K562 (cell line): ENCODE measurements around the gene NARF. TPM values are rescaled to one million over a fixed set of nuclear protein-coding genes. Genes with fewer than 3 reads are reported as not detected.

Experiments
- BRD4 ChIP-seq: fragments of 200-600 bp; sonication (generic); IDR thresholded peaks from 2 replicates; pipeline ENCODE4 v1.6.1; 2017; ENCODE audit warnings: inconsistent platforms
- CBFA2T3 ChIP-seq: fragments of 450-650 bp; IDR thresholded peaks from 2 replicates; pipeline ENCODE4 v1.6.1; 2017
- CBX1 ChIP-seq: sonication (generic); IDR thresholded peaks from 2 replicates; pipeline ENCODE4 v1.6.1; 2016; ENCODE audit warnings: antibody characterized with exemption, low read depth, mild to moderate bottlenecking
- CCNT2 ChIP-seq: IDR thresholded peaks from 2 replicates; pipeline ENCODE4 v1.6.1; 2011; ENCODE audit warnings: borderline replicate concordance, low read depth, mild to moderate bottlenecking, moderate library complexity, mixed read lengths, low read length; ENCODE audit not compliant: insufficient read length; ENCODE audit errors: extremely low read depth
- ELF4 ChIP-seq: fragments of 450-650 bp; formaldehyde crosslinking; IDR thresholded peaks from 2 replicates; pipeline ENCODE4 v1.4.0; 2022; ENCODE audit warnings: missing genetic modification characterization
- EWSR1 ChIP-seq: fragments of 450-650 bp; IDR thresholded peaks from 2 replicates; pipeline ENCODE4 v1.6.1; 2018; ENCODE audit warnings: borderline replicate concordance, mild to moderate bottlenecking, low read depth, moderate library complexity; ENCODE audit not compliant: partially characterized antibody
- HNRNPLL ChIP-seq: fragments of 200-400 bp; formaldehyde crosslinking; IDR thresholded peaks from 2 replicates; pipeline ENCODE4 v1.6.1; 2017; ENCODE audit warnings: low read length, low read depth, mild to moderate bottlenecking; ENCODE audit not compliant: poor library complexity, severe bottlenecking
- KDM5B ChIP-seq: fragments of 200-600 bp; sonication (generic); IDR thresholded peaks from 2 replicates; pipeline ENCODE4 v1.6.1; 2012; ENCODE audit warnings: low read depth, mild to moderate bottlenecking, moderate library complexity, low read length, control low read depth, inconsistent platforms; ENCODE audit not compliant: insufficient replicate concordance
- KLF6 ChIP-seq: fragments of 250-450 bp; sonication (Bioruptor Pico); IDR thresholded peaks from 2 replicates; pipeline ENCODE4 v1.4.0; 2020; ENCODE audit warnings: mild to moderate bottlenecking, moderate library complexity, borderline replicate concordance
- MYC ChIP-seq, 2 experiments: fragments of 250-450 bp in 1 of 2; sonication (Bioruptor Pico) in 1 of 2; IDR thresholded peaks; 2 replicates each; pipeline versions ENCODE4 v1.5.1 to v1.6.1; 2012 to 2021; ENCODE audit warnings: low read depth in 2 of 2, borderline replicate concordance in 1 of 2, improper control_type of control experiment in 1 of 2, low read length in 1 of 2, mild to moderate bottlenecking in 1 of 2, moderate library complexity in 1 of 2
- OTX1 ChIP-seq: fragments of 450-650 bp; formaldehyde crosslinking; IDR thresholded peaks from 2 replicates; pipeline ENCODE4 v1.4.0; 2022; ENCODE audit warnings: mild to moderate bottlenecking
- PRDM10 ChIP-seq: fragments of 450-650 bp; IDR thresholded peaks from 2 replicates; pipeline ENCODE4 v1.6.1; 2018; ENCODE audit not compliant: partially characterized antibody
- PRPF4 ChIP-seq: fragments of 200-400 bp; formaldehyde crosslinking; IDR thresholded peaks from one replicate; pipeline ENCODE4 v1.6.1; 2017; ENCODE audit warnings: low read length, low read depth, mild to moderate bottlenecking; ENCODE audit not compliant: insufficient read depth, poor library complexity, severe bottlenecking
- RB1 ChIP-seq: fragments of 450-650 bp; IDR thresholded peaks from 2 replicates; pipeline ENCODE4 v1.6.1; 2017; ENCODE audit warnings: low read depth, mild to moderate bottlenecking
- TBP ChIP-seq: optimal IDR thresholded peaks from 2 replicates; pipeline ENCODE3; 2011; ENCODE audit warnings: low read depth, low read length, improper control_type of control experiment
- TOE1 ChIP-seq, 2 experiments: fragments of 450-650 bp in 1 of 2; sonication (generic) in 1 of 2; formaldehyde crosslinking in 1 of 2; IDR thresholded peaks; 2 replicates each; pipeline versions ENCODE4 v1.7.1 to v1.8.0; 2016 to 2022; ENCODE audit warnings: borderline replicate concordance in 2 of 2, mild to moderate bottlenecking in 2 of 2, antibody characterized with exemption in 1 of 2, inconsistent platforms in 1 of 2, low read depth in 1 of 2, missing genetic modification reagents in 1 of 2, moderate library complexity in 1 of 2
- ZC3H11A ChIP-seq: IDR thresholded peaks from 2 replicates; pipeline ENCODE4 v1.6.1; 2012; ENCODE audit warnings: low read depth, low read length, improper control_type of control experiment
- ZNF280B ChIP-seq: fragments of 250-450 bp; sonication (Bioruptor Pico); IDR thresholded peaks from 2 replicates; pipeline ENCODE4 v1.5.1; 2021; ENCODE audit warnings: mild to moderate bottlenecking
- ZNF324 ChIP-seq: fragments of 250-450 bp; sonication (Bioruptor Pico); IDR thresholded peaks from 2 replicates; pipeline ENCODE4 v1.4.0; 2020; ENCODE audit warnings: mild to moderate bottlenecking
- ZNF408 ChIP-seq: fragments of 250-450 bp; sonication (Bioruptor Pico); IDR thresholded peaks from 2 replicates; pipeline ENCODE4 v1.4.0; 2020; ENCODE audit warnings: low read depth, mild to moderate bottlenecking, moderate library complexity
- ZNF507 ChIP-seq: conservative IDR thresholded peaks from 2 replicates; pipeline ENCODE4 v1.6.1; 2017; ENCODE audit warnings: missing genetic modification characterization, missing compliant biosample characterization
- ZNF589 ChIP-seq: fragments of 200-800 bp; sonication (Bioruptor generic); IDR thresholded peaks from 2 replicates; pipeline ENCODE4 v1.6.1; 2016; ENCODE audit warnings: low read depth, missing genetic modification characterization, missing compliant biosample characterization
- polyA plus RNA-seq, 8 experiments: library from polyadenylated mRNA; depleted of rRNA in 4 of 8; stranded (reverse) in 5 of 8; unstranded in 3 of 8; fragments of >200 nt; fragmentation: Nextera tagmentation in 2 of 8; fragmentation: Illumina TruSeq in 1 of 8; extraction: Ambion mirVana in 2 of 8; extraction: Trizol in 1 of 8; gene quantifications; 2 replicates each; pipeline versions ENCODE4 v1.2.1 to v1.2.3, GENCODE V29; 2011 to 2014; ENCODE audit warnings: inconsistent platforms in 1 of 8, missing spikeins in 1 of 8
- total RNA-seq, 7 experiments: library from RNA; depleted of rRNA in 6 of 7; stranded (reverse); fragments of >200 nt in 6 of 7; fragmentation: Illumina TruSeq in 2 of 7; extraction: Trizol in 2 of 7; gene quantifications; 2 replicates each; pipeline versions ENCODE4 v1.2.1 to v1.2.3, GENCODE V29; 2011 to 2021; ENCODE audit warnings: low replicate concordance in 1 of 7

NARF gene
- total and polyA plus RNA-seq, 9 of the 15 experiments (the other 6 are each of a cell fraction or from before 2014, with no cell fraction given) = 60.4 to 423 (median 132) TPM

GRCh38 chr17:82458179-82458884 lies at the start of gene NARF (continued):
- TF ChIP-seq PRPF4 (no peak), ELF4 (no peak), EWSR1 (no peak), ZNF408 (CRISPR knock-in tag) (no peak), CCNT2 (peak; percentile 86), ZC3H11A (0 out of 2 replicates have a peak, but pooled peaks have one; percentile 19), BRD4 (peak; percentile 81; the same call in 1 of the 2 replicates), ZNF280B (CRISPR knock-in tag) (no peak), TBP (peak; percentile 94), TOE1 (IDR thresholded peaks at IDR 0.05; ENCODE audit: borderline replicate concordance) (peak; percentile 73; the same call in 1 of the 2 replicates), TOE1 (CRISPR knock-in tag; IDR thresholded peaks at IDR 0.05; ENCODE audit: borderline replicate concordance, low read depth) (no peak), OTX1 (peak; percentile 45; the same call in 1 of the 2 replicates), PRDM10 (peak; percentile 98), KDM5B (peak; percentile 95), ZNF507 (no peak), CBFA2T3 (0 out of 2 replicates have a peak, but pooled peaks have one; percentile 2), KLF6 (CRISPR knock-in tag) (peak; percentile 74; the same call in 1 of the 2 replicates), ZNF589 (CRISPR knock-in tag) (peak; percentile 84), ZNF324 (CRISPR knock-in tag) (no peak), HNRNPLL (peak; percentile 92), MYC (IDR thresholded peaks at IDR 0.05; ENCODE audit: low read depth, low read length) (no peak; the same call in 1 of the 2 replicates), MYC (CRISPR knock-in tag; IDR thresholded peaks at IDR 0.05; ENCODE audit: borderline replicate concordance, low read depth) (no peak), RB1 (peak; percentile 92), CBX1 (peak; percentile 68; the same call in 1 of the 2 replicates)
